ENCODE measurements around the gene TDRD1.

- no peak for TF ChIP-seq ZNF274 (IDR thresholded peaks at IDR 0.05; ENCODE audit: low read depth, low read length)
- TF ChIP-seq YY1 (IDR thresholded peaks at IDR 0.05; ENCODE audit: insufficient read depth, insufficient read length) = no peak
Measured at GRCh38 chr10:114281461-114281860, 102.3 kb downstream of the TDRD1 start.

Data from NT2/D1 (cell line).